K562 (cell line): Measurements from ENCODE around the gene LMAN2L. TPM values are rescaled to one million over a fixed set of nuclear protein-coding genes. Genes with fewer than 3 reads are reported as not detected.
A peak's percentile ranks its signal among the peaks of the same experiment; 100 is the strongest.

Experiments used
- CSDE1 ChIP-seq, 2 experiments: fragments of 450-650 bp; IDR thresholded peaks; 2 replicates each; pipeline ENCODE4 v1.6.1; 2016; ENCODE audit warnings: mild to moderate bottlenecking in 1 of 2
- ELF1 ChIP-seq: fragments of 200-800 bp; sonication (Bioruptor generic); IDR thresholded peaks from 2 replicates; pipeline ENCODE4 v1.6.1; 2016; ENCODE audit warnings: missing genetic modification characterization, missing compliant biosample characterization
- ESRRA ChIP-seq: fragments of 450-650 bp; IDR thresholded peaks from 2 replicates; pipeline ENCODE4 v1.6.1; 2014; ENCODE audit warnings: low read depth, mild to moderate bottlenecking, moderate library complexity, borderline replicate concordance
- FOXP1 ChIP-seq: sonication (generic); formaldehyde crosslinking; IDR thresholded peaks from 2 replicates; pipeline ENCODE4 v1.8.0; 2022; ENCODE audit warnings: mild to moderate bottlenecking, missing genetic modification reagents
- HDAC1 ChIP-seq, 2 experiments: fragments of 450-650 bp; IDR thresholded peaks; 2 replicates each; pipeline ENCODE4 v1.6.1; 2016 to 2017; ENCODE audit warnings: inconsistent platforms in 1 of 2, mild to moderate bottlenecking in 1 of 2, moderate library complexity in 1 of 2
- HMGN3 ChIP-seq: IDR thresholded peaks from 2 replicates; pipeline ENCODE4 v1.6.1; 2011; ENCODE audit warnings: borderline replicate concordance, low read depth, mild to moderate bottlenecking, mixed read lengths, low read length; ENCODE audit not compliant: insufficient read length; ENCODE audit errors: extremely low read depth
- LARP7 ChIP-seq: fragments of 450-650 bp; IDR thresholded peaks from 2 replicates; pipeline ENCODE4 v1.6.1; 2016
- NR0B1 ChIP-seq: fragments of 450-650 bp; IDR thresholded peaks from one replicate; pipeline ENCODE4 v1.6.1; 2018; ENCODE audit warnings: mild to moderate bottlenecking, moderate library complexity; ENCODE audit not compliant: partially characterized antibody
- PHB2 ChIP-seq: fragments of 450-650 bp; IDR thresholded peaks from 2 replicates; pipeline ENCODE4 v1.6.1; 2017; ENCODE audit warnings: low read depth
- PKNOX1 ChIP-seq: fragments of 450-650 bp; IDR thresholded peaks from 2 replicates; pipeline ENCODE4 v1.6.1; 2016
- RHOXF2B ChIP-seq: fragments of 250-450 bp; sonication (Bioruptor Pico); conservative IDR thresholded peaks from 2 replicates; pipeline ENCODE4 v1.5.1; 2021
- SLC30A9 ChIP-seq: fragments of 250-450 bp; sonication (Bioruptor Pico); IDR thresholded peaks from 2 replicates; pipeline ENCODE4 v1.8.0; 2022; ENCODE audit warnings: mild to moderate bottlenecking, moderate library complexity
- SP1 ChIP-seq: sonication (generic); formaldehyde crosslinking; IDR thresholded peaks from 2 replicates; pipeline ENCODE4 v1.8.1; 2022; ENCODE audit warnings: mild to moderate bottlenecking, missing genetic modification reagents
- TAF7 ChIP-seq: fragments of 450-650 bp; IDR thresholded peaks from 2 replicates; pipeline ENCODE4 v1.6.1; 2016; ENCODE audit warnings: missing genetic modification characterization, missing compliant biosample characterization
- TAF9B ChIP-seq: fragments of 450-650 bp; IDR thresholded peaks from 2 replicates; pipeline ENCODE4 v1.6.1; 2018; ENCODE audit warnings: mild to moderate bottlenecking; ENCODE audit not compliant: partially characterized antibody
- TBL1XR1 ChIP-seq, 2 experiments: IDR thresholded peaks; 2 replicates each; pipeline ENCODE4 v1.6.1; 2012; ENCODE audit warnings: improper control_type of control experiment in 2 of 2, low read length in 2 of 2, mild to moderate bottlenecking in 1 of 2
- U2AF1 ChIP-seq: fragments of 200-400 bp; formaldehyde crosslinking; optimal IDR thresholded peaks from 2 replicates; pipeline ENCODE3; 2017; ENCODE audit warnings: mild to moderate bottlenecking, low read depth, low read length, moderate library complexity
- YY1 ChIP-seq, 3 experiments: IDR thresholded peaks; 2 replicates each; pipeline ENCODE4 v1.6.1; 2011; ENCODE audit warnings: low read length in 2 of 3, mild to moderate bottlenecking in 2 of 3, moderate library complexity in 2 of 3, borderline replicate concordance in 1 of 3, control low read depth in 1 of 3, low read depth in 1 of 3; ENCODE audit not compliant: insufficient read depth in 3 of 3, insufficient replicate concordance in 2 of 3, control insufficient read depth in 1 of 3, insufficient read length in 1 of 3; ENCODE audit errors: extremely low read depth in 1 of 3
- ZBTB8A ChIP-seq: fragments of 450-650 bp; IDR thresholded peaks from 2 replicates; pipeline ENCODE4 v1.6.1; 2018; ENCODE audit warnings: mild to moderate bottlenecking, moderate library complexity; ENCODE audit not compliant: partially characterized antibody
- ZNF707 ChIP-seq: fragments of 250-450 bp; sonication (Bioruptor Pico); conservative IDR thresholded peaks from 2 replicates; pipeline ENCODE4 v1.8.0; 2022; ENCODE audit warnings: inconsistent platforms, mild to moderate bottlenecking, moderate library complexity
- ZSCAN32 ChIP-seq: fragments of 450-650 bp; formaldehyde crosslinking; IDR thresholded peaks from 2 replicates; pipeline ENCODE4 v1.4.0; 2020; ENCODE audit warnings: mild to moderate bottlenecking, moderate library complexity
- polyA plus RNA-seq, 8 experiments: library from polyadenylated mRNA; depleted of rRNA in 4 of 8; stranded (reverse) in 5 of 8; unstranded in 3 of 8; fragments of >200 nt; fragmentation: Nextera tagmentation in 2 of 8; fragmentation: Illumina TruSeq in 1 of 8; extraction: Ambion mirVana in 2 of 8; extraction: Trizol in 1 of 8; gene quantifications; 2 replicates each; pipeline versions ENCODE4 v1.2.1 to v1.2.3, GENCODE V29; 2011 to 2014; ENCODE audit warnings: inconsistent platforms in 1 of 8, missing spikeins in 1 of 8
- total RNA-seq, 7 experiments: library from RNA; depleted of rRNA in 6 of 7; stranded (reverse); fragments of >200 nt in 6 of 7; fragmentation: Illumina TruSeq in 2 of 7; extraction: Trizol in 2 of 7; gene quantifications; 2 replicates each; pipeline versions ENCODE4 v1.2.1 to v1.2.3, GENCODE V29; 2011 to 2021; ENCODE audit warnings: low replicate concordance in 1 of 7
- TF ChIP-seq, protein P1 (sequence below): IDR thresholded peaks from 2 replicates; pipeline ENCODE4 v1.6.1; 2014; ENCODE audit warnings: antibody characterized with exemption
- TF ChIP-seq, protein P2 (sequence below): IDR thresholded peaks from 2 replicates; pipeline ENCODE4 v1.6.1; 2012; ENCODE audit warnings: low read depth, low read length, improper control_type of control experiment, borderline replicate concordance

LMAN2L gene
- total and polyA plus RNA-seq, 9 of the 15 experiments (the other 6 are each of a cell fraction or from before 2014, with no cell fraction given) = 7.2 to 37.7 (median 12.5) TPM

DNA sequence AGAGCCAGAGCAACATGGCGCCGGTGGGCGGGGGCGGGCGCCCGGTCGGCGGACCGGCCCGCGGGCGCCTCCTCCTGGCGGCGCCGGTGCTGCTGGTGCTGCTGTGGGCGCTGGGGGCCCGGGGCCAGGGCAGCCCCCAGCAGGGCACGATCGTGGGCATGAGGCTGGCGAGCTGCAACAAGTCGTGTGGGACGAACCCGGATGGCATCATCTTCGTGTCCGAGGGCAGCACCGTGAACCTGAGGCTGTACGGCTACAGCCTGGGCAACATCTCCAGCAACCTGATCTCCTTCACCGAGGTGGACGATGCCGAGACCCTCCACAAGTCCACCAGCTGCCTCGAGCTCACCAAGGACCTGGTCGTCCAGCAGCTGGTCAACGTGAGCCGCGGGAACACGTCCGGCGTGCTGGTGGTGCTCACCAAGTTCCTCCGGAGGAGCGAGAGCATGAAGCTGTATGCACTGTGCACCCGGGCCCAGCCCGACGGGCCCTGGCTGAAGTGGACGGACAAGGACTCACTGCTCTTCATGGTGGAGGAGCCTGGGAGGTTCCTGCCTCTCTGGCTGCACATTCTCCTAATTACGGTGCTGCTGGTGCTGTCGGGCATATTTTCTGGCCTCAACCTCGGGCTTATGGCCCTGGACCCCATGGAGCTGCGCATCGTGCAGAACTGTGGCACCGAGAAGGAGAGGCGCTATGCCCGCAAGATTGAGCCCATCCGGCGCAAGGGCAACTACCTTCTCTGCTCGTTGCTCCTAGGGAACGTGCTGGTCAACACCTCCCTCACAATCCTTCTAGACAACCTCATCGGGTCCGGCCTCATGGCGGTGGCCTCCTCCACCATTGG is 21.3 kb upstream of the LMAN2L start (continued):
- TF ChIP-seq PKNOX1 (no peak), TBL1XR1 (IDR thresholded peaks at IDR 0.05; ENCODE audit: low read length in 2 of 2) (no peak), SLC30A9 (CRISPR knock-in tag) (no peak), FOXP1 (CRISPR knock-in tag) (0 out of 2 replicates have a peak, but pooled peaks have one; percentile 26), YY1 (IDR thresholded peaks at IDR 0.05; ENCODE audit: borderline replicate concordance in 1 of 3, control insufficient read depth in 1 of 3, extremely low read depth in 1 of 3, insufficient read depth in 3 of 3, insufficient read length in 1 of 3, insufficient replicate concordance in 2 of 3, low read depth in 1 of 3, low read length in 2 of 3) (peak; percentile 62 to 93 (median 92)), ELF1 (no peak), ZSCAN32 (CRISPR knock-in tag) (no peak), TAF9B (no peak), PHB2 (no peak), U2AF1 (no peak), RHOXF2B (CRISPR knock-in tag) (no peak), LARP7 (no peak), NR0B1 (no peak), HMGN3 (peak; percentile 55), TAF7 (tag) (no peak), SP1 (peak; percentile 55), ESRRA (peak; percentile 29; the same call in 1 of the 2 replicates), ZNF707 (CRISPR knock-in tag) (no peak), HDAC1 (IDR thresholded peaks at IDR 0.05) (0 out of 4 replicates have a peak, but pooled peaks of 1 of the 2 experiments have one; percentile 17), CSDE1 (IDR thresholded peaks at IDR 0.05) (no peak), ZBTB8A (no peak)
- TF ChIP-seq, protein P1, sequence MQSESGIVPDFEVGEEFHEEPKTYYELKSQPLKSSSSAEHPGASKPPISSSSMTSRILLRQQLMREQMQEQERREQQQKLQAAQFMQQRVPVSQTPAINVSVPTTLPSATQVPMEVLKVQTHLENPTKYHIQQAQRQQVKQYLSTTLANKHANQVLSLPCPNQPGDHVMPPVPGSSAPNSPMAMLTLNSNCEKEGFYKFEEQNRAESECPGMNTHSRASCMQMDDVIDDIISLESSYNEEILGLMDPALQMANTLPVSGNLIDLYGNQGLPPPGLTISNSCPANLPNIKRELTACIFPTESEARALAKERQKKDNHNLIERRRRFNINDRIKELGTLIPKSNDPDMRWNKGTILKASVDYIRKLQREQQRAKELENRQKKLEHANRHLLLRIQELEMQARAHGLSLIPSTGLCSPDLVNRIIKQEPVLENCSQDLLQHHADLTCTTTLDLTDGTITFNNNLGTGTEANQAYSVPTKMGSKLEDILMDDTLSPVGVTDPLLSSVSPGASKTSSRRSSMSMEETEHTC = no peak
- TF ChIP-seq, protein P2, sequence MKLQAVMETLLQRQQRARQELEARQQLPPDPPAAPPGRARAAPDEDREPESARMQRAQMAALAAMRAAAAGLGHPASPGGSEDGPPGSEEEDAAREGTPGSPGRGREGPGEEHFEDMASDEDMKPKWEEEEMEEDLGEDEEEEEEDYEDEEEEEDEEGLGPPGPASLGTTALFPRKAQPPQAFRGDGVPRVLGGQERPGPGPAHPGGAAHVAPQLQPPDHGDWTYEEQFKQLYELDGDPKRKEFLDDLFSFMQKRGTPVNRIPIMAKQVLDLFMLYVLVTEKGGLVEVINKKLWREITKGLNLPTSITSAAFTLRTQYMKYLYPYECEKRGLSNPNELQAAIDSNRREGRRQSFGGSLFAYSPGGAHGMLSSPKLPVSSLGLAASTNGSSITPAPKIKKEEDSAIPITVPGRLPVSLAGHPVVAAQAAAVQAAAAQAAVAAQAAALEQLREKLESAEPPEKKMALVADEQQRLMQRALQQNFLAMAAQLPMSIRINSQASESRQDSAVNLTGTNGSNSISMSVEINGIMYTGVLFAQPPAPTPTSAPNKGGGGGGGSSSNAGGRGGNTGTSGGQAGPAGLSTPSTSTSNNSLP = no peak
